SHP77 (cell line): ENCODE data around the gene SEC16B.

ENCODE experiments used
- DNase-seq, 2 experiments: peaks; one replicate each; lab custom pipeline; 2025; lab: John Stamatoyannopoulos, UW

Gene SEC16B, protein sequence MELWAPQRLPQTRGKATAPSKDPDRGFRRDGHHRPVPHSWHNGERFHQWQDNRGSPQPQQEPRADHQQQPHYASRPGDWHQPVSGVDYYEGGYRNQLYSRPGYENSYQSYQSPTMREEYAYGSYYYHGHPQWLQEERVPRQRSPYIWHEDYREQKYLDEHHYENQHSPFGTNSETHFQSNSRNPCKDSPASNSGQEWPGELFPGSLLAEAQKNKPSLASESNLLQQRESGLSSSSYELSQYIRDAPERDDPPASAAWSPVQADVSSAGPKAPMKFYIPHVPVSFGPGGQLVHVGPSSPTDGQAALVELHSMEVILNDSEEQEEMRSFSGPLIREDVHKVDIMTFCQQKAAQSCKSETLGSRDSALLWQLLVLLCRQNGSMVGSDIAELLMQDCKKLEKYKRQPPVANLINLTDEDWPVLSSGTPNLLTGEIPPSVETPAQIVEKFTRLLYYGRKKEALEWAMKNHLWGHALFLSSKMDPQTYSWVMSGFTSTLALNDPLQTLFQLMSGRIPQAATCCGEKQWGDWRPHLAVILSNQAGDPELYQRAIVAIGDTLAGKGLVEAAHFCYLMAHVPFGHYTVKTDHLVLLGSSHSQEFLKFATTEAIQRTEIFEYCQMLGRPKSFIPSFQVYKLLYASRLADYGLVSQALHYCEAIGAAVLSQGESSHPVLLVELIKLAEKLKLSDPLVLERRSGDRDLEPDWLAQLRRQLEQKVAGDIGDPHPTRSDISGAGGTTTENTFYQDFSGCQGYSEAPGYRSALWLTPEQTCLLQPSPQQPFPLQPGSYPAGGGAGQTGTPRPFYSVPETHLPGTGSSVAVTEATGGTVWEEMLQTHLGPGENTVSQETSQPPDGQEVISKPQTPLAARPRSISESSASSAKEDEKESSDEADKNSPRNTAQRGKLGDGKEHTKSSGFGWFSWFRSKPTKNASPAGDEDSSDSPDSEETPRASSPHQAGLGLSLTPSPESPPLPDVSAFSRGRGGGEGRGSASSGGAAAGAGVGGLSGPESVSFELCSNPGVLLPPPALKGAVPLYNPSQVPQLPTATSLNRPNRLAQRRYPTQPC

DNA sequence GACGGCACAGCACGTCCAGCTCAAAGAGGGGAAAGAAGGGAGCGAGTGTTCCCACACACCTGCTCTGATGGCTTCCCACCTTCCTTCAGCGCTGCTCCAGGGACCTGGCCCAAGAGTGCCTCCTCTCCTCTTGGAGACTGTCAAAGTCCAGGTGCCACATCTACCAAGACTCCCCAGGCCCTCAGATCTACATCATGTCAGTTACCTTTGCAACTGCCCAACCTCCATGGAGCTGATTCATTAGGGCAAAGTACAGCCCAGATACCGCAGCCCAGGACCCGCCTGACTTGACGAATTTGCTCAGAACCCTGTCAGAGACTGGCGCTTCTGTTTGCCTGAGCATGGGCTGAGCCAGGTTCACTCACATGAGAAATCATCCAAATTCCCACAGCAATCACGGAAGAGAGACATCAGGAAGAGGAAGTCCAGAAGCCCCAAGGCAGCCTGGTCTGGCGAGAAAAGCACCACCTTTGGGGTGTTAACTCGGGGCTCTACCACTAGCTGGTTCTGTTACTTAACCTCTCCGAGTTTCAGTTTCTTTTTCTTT lies at the start of gene SEC16B:
TSS of gene SEC16B (minus strand) at position 234 of the 547 bp plus-strand sequence. CDS start 2,077 bp downstream, outside the sequence.
- no peak for DNase-seq

DNA sequence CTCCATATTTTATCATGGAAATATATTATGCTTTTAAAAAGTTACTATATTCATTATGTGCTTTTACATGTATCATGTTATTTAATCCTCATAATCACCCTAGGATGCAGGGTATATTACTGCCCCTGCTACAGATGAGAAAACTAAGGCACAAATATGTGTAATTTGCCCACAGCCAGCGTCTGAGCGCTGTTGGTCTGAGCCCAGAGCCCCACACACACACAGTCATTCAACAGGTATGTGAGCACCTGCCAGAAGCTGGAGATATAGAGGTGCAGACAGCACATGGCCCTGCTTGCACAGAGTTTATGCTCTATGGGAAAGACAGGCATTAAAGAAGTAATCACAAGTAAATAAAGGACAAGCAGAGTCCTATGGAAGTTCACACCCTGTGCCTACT lies 49.8 kb upstream of the SEC16B start:
- no peak for DNase-seq

DNA sequence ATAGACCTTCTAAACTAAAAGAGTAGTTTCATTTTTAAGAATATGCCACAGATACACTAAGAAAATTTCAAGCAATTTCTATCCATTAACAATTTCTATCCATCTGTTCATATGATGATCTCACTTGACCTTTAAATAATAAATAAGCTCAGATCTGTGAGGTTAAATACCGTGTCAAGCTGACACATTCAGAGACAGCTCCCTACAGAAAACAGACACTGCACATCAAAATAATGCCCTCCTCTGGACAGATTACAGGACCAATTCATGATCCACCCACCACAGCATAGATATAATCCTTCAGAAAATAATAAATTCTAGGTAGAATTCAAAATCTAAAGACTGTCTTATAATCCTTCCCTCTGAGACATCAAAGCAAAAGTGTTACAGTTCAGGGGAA lies 49.4 kb upstream of the SEC16B start:
- DNase-seq: no peak

DNA sequence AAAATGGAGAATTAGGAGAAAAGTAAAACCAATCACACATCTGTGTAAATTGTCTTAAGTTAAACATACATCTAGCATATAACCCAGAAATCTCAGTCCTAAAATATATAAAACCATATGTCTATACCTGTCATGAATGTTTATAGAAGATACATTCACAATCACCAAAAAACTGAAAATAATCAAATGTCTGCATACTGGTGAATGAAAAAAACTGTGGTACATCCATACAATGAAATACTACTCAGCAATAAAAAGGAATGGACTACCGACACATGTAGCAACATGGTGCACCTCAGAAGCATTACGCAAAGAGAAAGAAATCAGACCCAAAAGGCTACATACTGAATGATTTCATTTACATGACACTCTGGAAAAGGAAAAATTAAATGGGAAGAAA lies 47.7 kb upstream of the SEC16B start:
- no peak for DNase-seq

DNA sequence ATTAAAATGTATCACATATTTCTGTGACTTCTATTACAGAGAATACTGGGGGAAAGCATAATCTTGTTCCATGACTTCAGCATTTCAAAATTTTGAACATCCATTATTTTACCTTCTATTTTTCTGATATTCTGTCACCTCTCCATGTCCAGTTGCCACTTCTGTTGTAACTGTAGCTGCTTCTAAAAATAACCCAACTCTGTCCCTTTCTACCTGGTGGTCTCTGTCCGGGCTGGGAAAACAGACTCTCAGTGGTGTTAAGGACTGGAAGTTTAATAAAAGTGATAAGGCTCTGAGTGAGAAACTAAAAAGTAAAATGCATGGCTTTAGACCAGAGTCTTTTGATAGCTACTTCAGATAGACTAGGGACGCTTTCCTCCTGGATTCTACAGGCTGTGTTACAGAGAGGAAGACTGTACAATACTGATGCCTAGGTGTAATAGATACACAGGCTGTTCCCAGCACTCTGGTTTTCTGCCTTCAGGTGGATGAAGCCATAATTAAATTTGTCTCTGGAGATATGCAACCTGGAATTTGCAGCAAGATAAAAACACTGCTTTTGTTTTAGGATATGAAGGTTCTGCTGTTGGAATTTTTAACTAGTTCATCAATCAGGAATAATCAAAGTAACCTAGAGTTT lies 42.1 kb upstream of the SEC16B start:
- DNase-seq: no peak

DNA sequence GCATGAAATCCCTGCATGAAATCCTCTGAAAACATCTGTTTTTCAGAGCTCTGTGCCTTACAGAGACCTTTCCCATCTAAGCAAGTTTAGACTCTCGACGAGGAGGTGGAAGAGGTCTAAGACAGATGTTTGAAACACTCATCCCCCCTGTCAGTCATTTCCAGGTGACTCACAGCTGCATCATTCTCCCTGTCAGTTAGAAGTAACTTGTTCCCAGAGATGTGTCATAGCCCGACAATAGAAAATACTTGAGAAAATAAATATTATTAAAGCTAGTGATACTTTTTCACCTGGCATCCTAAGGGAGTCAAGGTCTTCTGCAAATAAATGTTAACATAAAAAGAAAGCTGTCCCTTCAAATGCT lies 41.6 kb upstream of the SEC16B start:
- no peak for DNase-seq

DNA sequence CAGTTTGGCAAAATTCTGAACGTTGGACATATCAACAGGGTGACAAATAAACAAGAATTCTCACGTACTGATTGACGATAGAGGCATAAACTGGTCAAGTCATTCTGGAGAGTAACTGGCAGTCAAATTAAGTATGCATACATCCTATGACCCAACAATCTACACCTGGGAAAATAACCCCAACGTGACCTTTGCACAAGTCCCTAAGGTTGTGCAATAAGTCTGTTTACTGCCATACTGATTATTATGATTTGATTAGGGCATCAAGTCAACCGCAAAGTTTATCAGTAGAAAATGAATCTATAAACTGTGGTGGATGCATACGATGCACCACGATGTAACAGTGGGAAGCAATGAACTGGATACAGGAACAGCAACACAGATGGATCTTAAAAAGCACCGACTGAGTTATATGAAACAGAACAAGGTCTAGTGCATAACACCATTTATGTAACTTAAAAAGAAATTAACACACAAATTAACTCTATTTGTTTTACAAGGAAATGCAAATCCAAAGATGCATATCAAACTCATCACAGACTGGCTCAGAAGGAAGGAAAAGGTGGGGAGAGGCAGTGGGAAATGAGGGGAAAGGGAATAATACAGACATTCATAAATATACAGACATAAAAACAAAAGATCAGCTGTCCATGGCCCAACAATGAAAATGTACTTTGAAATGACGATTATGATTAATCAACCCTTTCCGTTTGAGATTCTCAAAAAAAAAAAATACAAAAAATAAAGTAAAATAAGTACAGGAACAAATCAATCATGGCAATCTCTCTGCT lies 41.0 kb upstream of the SEC16B start:
- DNase-seq: no peak

DNA sequence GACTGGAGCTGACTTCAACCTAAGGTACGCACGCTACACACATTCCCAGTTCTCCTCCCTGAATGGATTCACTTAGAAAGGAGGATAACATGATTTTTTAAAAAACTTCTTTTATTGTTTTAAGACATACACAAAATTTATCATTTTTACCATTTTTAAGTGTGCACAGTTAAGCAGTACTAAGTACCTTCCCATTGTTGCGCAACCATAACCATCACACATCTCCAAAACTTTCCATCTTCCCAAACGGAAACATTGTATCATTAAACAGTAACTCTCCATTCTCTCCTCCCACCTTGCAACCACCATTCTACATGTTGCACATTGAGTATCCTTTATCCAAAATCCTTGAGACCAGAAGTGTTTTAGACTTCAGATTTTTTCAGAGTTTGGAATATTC lies 36.2 kb upstream of the SEC16B start:
- DNase-seq: no peak

DNA sequence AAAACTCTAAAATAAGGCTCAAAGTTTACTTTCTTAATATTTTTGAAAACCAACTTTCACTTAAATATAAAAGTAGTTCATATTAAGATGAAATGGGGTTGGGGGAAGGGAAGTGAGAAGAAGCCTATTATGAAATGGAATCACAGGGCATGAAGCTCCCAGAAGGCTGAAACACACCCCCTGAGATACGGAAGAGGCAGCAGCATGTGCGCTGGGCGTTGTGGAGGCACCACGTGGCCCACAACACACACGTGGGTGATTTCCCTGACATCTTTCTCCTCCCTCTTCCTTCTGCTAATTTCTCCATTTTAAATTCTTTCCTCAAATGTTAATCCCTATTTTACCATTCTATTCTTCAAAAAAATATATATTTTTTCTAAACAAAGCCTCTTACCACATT lies 35.6 kb upstream of the SEC16B start:
- no peak for DNase-seq

DNA sequence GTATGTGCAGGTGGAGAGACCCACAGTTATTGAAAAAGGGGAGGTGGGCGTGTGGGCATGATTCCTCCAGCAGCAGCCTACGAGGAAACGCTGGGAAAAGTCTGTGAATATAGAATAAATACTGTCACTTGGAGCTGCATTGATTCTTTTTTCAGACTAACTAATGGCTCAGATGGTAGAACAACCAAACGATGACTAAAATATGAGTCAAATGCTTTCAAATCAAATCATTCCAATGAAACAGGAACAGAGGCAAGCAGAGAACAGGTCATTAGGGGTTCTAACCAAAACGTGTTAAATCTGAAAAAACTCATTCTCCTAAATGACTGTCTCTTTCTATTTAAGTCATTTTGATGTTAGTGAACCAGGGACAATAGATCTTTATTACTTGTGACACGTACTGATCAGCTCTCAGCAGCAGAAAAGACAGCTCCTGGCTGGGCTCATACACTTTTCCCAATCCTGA lies 35.1 kb upstream of the SEC16B start:
- no peak for DNase-seq

DNA sequence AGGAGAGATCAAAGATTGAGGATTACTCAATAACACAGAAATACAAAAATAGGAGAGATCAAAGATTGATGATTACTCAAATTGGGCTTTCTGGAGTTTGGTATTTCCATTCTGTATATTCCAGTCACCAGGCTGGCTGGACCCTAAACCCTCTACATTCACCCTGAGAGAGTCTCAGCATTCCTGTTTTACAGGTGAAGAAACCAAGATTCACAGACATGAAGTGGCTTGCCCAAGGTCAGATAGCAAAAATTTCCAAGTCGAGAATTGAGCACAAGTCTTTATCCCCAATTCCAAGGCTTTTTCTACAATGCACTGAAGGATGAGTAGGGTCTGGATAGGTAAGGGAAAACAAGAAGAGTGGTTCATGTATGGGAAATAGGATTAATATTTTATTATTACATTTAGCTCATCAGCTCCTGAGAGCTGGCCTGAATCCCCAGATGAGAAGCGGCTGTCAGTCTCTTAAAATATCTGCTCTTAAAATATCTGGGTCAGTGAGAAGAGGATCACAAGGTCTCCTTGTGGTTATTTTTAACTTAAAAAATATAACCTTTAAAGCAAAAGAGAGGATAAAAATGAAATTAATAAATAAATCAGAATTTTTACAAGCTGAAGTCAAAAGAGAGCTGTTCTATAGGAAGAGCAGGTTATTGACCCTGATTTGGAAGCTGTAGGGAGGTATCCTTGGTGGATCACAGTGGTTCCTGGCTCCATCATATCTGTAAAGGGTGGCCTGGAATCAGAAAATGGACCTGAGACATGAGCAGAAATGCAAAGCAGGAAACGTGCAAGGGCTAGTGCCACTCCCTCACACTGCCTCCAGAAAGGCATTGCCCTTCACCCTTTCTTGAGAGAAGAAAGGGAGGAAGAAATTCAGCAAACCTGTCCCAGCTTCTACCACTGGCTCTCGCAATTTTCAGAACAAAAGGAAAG lies 29.1 kb upstream of the SEC16B start:
- no peak for DNase-seq

DNA sequence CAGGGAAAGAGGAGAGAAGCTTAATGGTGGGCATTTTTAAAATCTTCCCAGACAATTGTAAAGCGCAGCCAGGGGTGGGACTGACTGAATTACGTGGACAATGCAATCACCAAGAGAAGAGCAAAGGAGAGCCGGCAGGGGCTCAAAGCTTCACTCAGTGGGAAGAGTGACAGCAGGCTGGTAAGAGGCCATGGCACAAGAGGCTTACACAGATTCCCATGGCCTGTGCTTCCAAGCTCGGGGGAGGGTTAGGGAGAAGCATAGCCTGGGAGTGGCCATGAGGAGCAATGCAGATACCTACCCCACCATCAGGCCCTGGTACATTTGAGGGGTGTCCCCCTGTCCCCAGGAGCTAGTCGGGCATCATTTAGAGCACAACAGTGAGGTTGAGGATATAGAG lies 27.1 kb upstream of the SEC16B start:
- DNase-seq: no peak

DNA sequence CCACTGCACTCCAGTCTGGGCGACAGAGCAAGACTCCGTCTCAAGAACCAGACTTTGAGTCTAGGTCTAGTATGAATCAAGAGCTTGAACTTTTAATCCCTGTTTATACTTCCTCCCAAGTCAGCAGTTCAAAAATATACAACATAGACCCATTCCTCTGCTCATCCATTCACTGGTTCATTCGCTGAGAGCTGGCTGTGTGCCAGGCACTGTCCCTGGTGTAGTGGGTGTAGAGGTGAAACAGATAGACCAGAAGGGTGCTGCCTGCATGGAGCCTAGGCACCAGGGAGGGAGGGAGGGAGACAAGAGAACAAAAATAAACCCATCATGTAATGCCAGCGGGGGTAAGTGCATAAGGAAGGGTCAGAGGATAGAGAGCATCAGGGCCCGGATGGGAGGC lies 25.5 kb upstream of the SEC16B start:
- DNase-seq: no peak

DNA sequence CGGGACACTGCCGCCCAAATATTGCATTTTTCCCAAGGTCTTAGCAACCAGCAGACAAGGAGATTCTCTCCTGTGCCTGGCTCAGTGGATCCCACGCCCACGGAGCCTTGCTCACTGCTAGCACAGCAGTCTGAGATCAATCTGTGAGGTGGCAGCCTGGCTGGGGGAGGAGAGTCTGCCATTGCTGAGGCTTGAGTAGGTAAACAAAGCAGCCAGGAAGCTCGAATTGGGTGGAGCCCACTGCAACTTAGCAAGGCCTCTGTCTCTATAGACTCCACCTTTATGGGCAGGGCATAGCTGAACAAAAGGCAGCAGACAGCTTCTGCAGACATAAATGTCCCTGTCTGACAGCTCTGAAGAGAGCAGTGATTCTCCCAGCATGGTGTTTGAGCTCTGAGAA lies 16.4 kb upstream of the SEC16B start:
- peak; percentile 24 to 54 for DNase-seq

DNA sequence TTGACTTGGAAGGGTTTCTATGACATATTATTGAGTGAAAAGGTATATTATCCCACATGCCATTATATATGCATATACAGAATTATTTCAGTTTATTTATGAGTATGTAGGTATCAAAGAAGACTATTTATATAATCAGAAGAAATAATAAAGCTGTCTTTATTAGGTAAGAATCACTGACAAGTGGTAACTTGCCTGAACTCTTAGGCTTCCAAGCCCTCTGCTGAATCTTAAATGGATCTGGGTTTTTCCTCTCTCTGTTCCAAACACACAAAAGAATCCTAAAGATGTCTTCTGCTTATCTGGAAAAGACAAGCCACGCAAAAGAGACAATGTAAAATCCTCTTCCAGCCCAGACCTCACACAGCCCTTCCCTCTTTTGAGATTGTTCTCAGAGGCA lies 14.9 kb upstream of the SEC16B start:
- no peak for DNase-seq

DNA sequence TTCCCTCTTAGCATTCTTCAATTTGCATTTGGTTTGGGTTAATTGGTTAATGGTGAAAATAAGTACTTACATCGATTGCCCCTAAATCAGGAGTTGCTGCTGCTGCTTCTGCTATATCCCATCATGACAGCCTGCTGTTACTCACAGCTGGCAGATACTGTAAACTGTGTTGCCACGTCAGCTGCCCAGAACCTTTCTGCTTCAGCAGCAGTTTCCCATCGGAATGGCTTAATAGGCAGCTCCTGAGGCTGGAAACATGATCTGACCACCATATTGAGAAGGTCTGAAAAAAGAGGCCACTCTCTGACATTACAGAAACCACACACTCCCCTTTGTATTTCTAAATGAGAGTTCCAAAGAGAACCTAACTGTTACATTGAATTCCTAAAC lies 14.3 kb upstream of the SEC16B start:
- DNase-seq: peak in 1 of 2 experiments; percentile 6

DNA sequence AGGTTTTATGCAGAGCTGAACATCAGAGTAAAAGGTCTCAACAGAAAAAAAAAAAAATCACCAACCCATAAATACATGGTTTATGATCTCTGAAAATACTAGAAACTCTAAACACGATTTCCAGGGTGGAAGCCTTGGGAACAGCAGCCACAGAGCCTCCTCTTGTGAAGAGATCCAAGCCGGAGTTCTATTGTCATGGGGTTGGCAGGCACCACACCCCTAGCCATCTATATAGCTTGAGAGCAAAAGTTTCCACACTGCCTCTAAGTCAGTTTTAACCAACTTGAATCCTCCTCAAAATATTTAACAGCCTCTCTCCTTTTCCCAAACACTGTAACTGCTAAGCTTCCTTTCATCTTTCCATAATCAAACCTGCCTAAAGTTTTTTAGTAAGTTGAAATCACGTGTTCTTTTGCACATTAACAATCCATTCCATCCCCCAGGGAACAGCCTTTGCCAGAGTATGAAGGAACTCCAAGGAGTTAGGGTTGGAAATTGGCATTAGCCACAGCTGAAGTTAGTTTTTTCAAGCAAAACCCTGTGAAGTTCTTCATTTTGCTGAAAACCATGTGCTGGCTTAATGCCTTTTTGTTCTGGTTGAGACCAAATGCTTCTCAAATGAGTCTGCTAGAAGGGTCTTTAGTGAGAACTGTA lies 13.8 kb upstream of the SEC16B start:
- no peak for DNase-seq

DNA sequence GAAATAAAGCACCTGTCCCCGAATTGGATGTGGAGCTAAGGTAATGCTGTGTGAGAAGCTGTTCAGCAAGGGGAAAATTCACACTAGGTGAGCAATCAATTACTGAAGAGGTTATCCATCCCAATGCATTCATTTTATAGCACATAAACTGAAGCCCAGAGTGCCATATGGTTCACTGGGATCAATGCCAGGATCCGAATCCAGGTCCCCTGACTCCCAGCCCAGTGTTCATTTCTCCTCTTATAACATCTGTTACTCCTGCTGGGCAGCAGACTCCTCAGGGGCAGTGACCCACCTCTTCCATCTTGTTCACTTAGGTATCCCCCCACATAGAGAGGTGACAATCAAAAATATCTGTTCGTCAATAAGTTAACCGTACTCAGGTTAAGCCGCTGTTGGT lies 13.2 kb upstream of the SEC16B start:
- DNase-seq: no peak

DNA sequence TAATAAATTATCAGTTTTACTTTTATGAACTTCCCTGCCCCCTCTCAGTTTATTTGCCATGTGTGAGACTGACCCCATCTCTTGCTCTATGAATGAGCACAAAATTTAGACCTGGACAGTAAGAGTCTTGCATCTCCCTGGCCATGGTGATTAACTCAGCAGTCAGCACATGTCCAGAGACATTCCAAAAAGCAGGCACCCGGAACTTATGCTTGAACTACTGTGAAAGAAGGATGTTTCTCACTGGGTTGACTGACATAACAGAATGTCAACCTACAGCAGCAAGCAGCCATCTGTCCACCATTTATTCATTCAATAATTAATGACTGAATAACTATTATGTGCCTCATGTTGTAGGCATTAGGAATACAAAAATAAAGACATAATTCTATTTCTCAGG lies 11.3 kb upstream of the SEC16B start:
- DNase-seq: no peak

DNA sequence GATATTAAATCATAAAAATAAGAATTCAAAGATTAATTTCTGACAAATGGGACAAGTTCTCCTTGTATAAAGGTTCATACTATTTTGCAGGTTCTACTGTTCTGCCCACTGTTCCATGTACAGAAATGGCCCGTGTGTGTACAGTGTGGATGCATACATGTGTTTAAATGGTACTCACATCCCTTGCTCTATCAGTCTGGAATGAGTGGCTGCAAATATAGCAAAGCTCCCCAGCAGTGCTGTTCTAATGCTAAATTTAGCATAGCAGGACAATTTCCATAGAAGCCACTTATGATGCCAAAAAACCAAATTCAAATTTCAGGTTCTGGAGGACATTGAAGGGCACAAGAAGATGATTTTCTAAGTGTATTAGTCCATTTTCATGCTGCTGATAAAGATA lies 9.4 kb upstream of the SEC16B start:
- no peak for DNase-seq
